K562 (cell line): ENCODE data around the gene CAPN14. TPM values are rescaled to one million over a fixed set of nuclear protein-coding genes. Genes with fewer than 3 reads are reported as not detected.
A peak's percentile ranks its signal among the peaks of the same experiment; 100 is the strongest.

ENCODE experiments used
- FIP1L1 ChIP-seq: fragments of 200-400 bp; formaldehyde crosslinking; IDR thresholded peaks from 2 replicates; pipeline ENCODE4 v1.6.1; 2018; ENCODE audit warnings: mild to moderate bottlenecking, low read depth, low read length; ENCODE audit not compliant: poor library complexity, severe bottlenecking
- KLF16 ChIP-seq: IDR thresholded peaks from 2 replicates; pipeline ENCODE4 v1.6.1; 2016; ENCODE audit warnings: antibody characterized with exemption
- NCOA6 ChIP-seq: fragments of 450-650 bp; IDR thresholded peaks from 2 replicates; pipeline ENCODE4 v1.6.1; 2017; ENCODE audit warnings: mild to moderate bottlenecking
- RCOR1 ChIP-seq, 2 experiments: IDR thresholded peaks; 2 replicates each; pipeline ENCODE4 v1.6.1; 2012; ENCODE audit warnings: low read depth in 2 of 2, low read length in 2 of 2, borderline replicate concordance in 1 of 2, improper control_type of control experiment in 1 of 2
- SMARCC2 ChIP-seq: fragments of 450-650 bp; IDR thresholded peaks from 2 replicates; pipeline ENCODE4 v1.6.1; 2017; ENCODE audit warnings: antibody characterized with exemption, moderate library complexity, mild to moderate bottlenecking, low read depth
- SMC3 ChIP-seq: conservative IDR thresholded peaks from 2 replicates; pipeline ENCODE4 v1.6.1; 2011; ENCODE audit warnings: low read depth, low read length, improper control_type of control experiment; ENCODE audit not compliant: insufficient read depth
- STAT5A ChIP-seq: IDR thresholded peaks from 2 replicates; pipeline ENCODE4 v1.6.1; 2012; ENCODE audit warnings: low read length, inconsistent platforms, borderline replicate concordance
- TEAD4 ChIP-seq, 2 experiments: sonication (generic) in 1 of 2; formaldehyde crosslinking in 1 of 2; IDR thresholded peaks; 2 replicates each; pipeline versions ENCODE4 v1.6.1 to v1.8.0; 2012 to 2022; ENCODE audit warnings: borderline replicate concordance in 1 of 2, inconsistent platforms in 1 of 2, low read length in 1 of 2, mild to moderate bottlenecking in 1 of 2, missing genetic modification reagents in 1 of 2
- ZNF384 ChIP-seq: IDR thresholded peaks from 2 replicates; pipeline ENCODE4 v1.6.1; 2012; ENCODE audit warnings: low read depth, low read length, improper control_type of control experiment
- ZNF436 ChIP-seq: fragments of 250-450, 450-650 bp; sonication (Bioruptor Pico); formaldehyde crosslinking; IDR thresholded peaks from 2 replicates; pipeline ENCODE4 v1.7.0; 2020; ENCODE audit warnings: mild to moderate bottlenecking
- polyA plus RNA-seq, 8 experiments: library from polyadenylated mRNA; depleted of rRNA in 4 of 8; stranded (reverse) in 5 of 8; unstranded in 3 of 8; fragments of >200 nt; fragmentation: Nextera tagmentation in 2 of 8; fragmentation: Illumina TruSeq in 1 of 8; extraction: Ambion mirVana in 2 of 8; extraction: Trizol in 1 of 8; gene quantifications; 2 replicates each; pipeline versions ENCODE4 v1.2.1 to v1.2.3, GENCODE V29; 2011 to 2014; ENCODE audit warnings: inconsistent platforms in 1 of 8, missing spikeins in 1 of 8
- total RNA-seq, 7 experiments: library from RNA; depleted of rRNA in 6 of 7; stranded (reverse); fragments of >200 nt in 6 of 7; fragmentation: Illumina TruSeq in 2 of 7; extraction: Trizol in 2 of 7; gene quantifications; 2 replicates each; pipeline versions ENCODE4 v1.2.1 to v1.2.3, GENCODE V29; 2011 to 2021; ENCODE audit warnings: low replicate concordance in 1 of 7
- TF ChIP-seq, protein P1 (sequence below): sonication (generic); formaldehyde crosslinking; IDR thresholded peaks from 2 replicates; pipeline ENCODE4 v1.8.1; 2023; ENCODE audit warnings: mild to moderate bottlenecking, missing genetic modification reagents
- TF ChIP-seq, protein P2 (sequence below): fragments of 250-450 bp; sonication (Bioruptor Pico); IDR thresholded peaks from 2 replicates; pipeline ENCODE4 v1.4.0; 2020; ENCODE audit warnings: mild to moderate bottlenecking, moderate library complexity
- TF ChIP-seq, protein P3 (sequence below): fragments of 450-650 bp; IDR thresholded peaks from 2 replicates; pipeline ENCODE4 v1.6.1; 2014; ENCODE audit warnings: low read depth, mild to moderate bottlenecking, moderate library complexity, borderline replicate concordance
- TF ChIP-seq, protein P4 (sequence below): sonication (generic); formaldehyde crosslinking; IDR thresholded peaks from 2 replicates; pipeline ENCODE4 v1.8.0; 2022; ENCODE audit warnings: mild to moderate bottlenecking, low read depth, missing genetic modification reagents

The CAPN14 gene
- total and polyA plus RNA-seq, 9 of the 15 experiments (the other 6 are each of a cell fraction or from before 2014, with no cell fraction given) = not detected

DNA sequence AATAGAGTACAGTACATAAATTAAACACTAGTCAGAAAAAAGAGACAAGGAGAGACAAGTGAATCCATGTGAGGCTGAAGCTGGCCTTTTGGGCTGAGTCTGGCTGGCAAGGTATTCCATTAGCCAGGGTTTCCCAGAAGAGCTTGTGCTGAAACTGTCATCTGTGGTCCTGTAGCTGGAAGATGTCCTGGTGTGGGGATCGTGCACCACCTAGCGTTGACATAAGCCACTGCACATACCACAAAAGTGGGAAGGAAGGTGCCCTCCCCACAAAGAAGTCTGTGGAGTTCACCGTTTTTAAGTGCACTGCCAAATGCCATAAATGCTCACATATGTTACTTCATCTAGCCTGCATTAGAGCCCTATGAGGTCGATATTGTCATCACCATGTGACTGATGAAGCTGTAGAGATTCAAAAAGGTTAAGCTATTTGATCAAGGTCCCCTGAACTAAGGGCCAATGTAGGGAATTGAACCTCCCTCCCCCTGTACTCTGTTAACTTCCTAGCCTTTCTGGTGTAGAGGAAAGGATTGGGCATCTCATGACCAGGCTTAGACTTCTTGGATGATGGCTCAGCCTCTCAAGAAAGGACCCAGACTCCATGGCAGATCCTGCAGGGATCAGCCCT lies 47.1 kb downstream of the CAPN14 start (continued):
- TF ChIP-seq, protein P1, sequence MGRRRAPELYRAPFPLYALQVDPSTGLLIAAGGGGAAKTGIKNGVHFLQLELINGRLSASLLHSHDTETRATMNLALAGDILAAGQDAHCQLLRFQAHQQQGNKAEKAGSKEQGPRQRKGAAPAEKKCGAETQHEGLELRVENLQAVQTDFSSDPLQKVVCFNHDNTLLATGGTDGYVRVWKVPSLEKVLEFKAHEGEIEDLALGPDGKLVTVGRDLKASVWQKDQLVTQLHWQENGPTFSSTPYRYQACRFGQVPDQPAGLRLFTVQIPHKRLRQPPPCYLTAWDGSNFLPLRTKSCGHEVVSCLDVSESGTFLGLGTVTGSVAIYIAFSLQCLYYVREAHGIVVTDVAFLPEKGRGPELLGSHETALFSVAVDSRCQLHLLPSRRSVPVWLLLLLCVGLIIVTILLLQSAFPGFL (CRISPR knock-in tag) = 0 out of 2 replicates have a peak, but pooled peaks have one; percentile 39
- TF ChIP-seq, protein P2, sequence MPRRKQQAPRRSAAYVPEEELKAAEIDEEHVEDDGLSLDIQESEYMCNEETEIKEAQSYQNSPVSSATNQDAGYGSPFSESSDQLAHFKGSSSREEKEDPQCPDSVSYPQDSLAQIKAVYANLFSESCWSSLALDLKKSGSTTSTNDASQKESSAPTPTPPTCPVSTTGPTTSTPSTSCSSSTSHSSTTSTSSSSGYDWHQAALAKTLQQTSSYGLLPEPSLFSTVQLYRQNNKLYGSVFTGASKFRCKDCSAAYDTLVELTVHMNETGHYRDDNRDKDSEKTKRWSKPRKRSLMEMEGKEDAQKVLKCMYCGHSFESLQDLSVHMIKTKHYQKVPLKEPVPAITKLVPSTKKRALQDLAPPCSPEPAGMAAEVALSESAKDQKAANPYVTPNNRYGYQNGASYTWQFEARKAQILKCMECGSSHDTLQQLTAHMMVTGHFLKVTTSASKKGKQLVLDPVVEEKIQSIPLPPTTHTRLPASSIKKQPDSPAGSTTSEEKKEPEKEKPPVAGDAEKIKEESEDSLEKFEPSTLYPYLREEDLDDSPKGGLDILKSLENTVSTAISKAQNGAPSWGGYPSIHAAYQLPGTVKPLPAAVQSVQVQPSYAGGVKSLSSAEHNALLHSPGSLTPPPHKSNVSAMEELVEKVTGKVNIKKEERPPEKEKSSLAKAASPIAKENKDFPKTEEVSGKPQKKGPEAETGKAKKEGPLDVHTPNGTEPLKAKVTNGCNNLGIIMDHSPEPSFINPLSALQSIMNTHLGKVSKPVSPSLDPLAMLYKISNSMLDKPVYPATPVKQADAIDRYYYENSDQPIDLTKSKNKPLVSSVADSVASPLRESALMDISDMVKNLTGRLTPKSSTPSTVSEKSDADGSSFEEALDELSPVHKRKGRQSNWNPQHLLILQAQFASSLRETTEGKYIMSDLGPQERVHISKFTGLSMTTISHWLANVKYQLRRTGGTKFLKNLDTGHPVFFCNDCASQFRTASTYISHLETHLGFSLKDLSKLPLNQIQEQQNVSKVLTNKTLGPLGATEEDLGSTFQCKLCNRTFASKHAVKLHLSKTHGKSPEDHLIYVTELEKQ = no peak
- TF ChIP-seq SMARCC2 (no peak), ZNF436 (CRISPR knock-in tag) (no peak), TEAD4 (IDR thresholded peaks at IDR 0.05; ENCODE audit: low read length) (peak; percentile 44; the same call in 1 of the 2 replicates), TEAD4 (CRISPR knock-in tag; IDR thresholded peaks at IDR 0.05; ENCODE audit: borderline replicate concordance) (no peak), STAT5A (no peak), ZNF384 (peak; percentile 32; the same call in 1 of the 2 replicates), FIP1L1 (no peak), RCOR1 (IDR thresholded peaks at IDR 0.05; ENCODE audit: borderline replicate concordance in 1 of 2, low read depth in 2 of 2, low read length in 2 of 2) (0 out of 4 replicates have a peak, but pooled peaks of 1 of the 2 experiments have one; percentile 28), SMC3 (peak; percentile 83), KLF16 (0 out of 2 replicates have a peak, but pooled peaks have one; percentile 12), NCOA6 (no peak)
- TF ChIP-seq, protein P3, sequence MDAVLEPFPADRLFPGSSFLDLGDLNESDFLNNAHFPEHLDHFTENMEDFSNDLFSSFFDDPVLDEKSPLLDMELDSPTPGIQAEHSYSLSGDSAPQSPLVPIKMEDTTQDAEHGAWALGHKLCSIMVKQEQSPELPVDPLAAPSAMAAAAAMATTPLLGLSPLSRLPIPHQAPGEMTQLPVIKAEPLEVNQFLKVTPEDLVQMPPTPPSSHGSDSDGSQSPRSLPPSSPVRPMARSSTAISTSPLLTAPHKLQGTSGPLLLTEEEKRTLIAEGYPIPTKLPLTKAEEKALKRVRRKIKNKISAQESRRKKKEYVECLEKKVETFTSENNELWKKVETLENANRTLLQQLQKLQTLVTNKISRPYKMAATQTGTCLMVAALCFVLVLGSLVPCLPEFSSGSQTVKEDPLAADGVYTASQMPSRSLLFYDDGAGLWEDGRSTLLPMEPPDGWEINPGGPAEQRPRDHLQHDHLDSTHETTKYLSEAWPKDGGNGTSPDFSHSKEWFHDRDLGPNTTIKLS = no peak
- TF ChIP-seq, protein P4, sequence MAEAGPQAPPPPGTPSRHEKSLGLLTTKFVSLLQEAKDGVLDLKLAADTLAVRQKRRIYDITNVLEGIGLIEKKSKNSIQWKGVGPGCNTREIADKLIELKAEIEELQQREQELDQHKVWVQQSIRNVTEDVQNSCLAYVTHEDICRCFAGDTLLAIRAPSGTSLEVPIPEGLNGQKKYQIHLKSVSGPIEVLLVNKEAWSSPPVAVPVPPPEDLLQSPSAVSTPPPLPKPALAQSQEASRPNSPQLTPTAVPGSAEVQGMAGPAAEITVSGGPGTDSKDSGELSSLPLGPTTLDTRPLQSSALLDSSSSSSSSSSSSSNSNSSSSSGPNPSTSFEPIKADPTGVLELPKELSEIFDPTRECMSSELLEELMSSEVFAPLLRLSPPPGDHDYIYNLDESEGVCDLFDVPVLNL = no peak
